K562 (cell line): ENCODE measurements around the gene CRABP2. TPM values are rescaled to one million over a fixed set of nuclear protein-coding genes. Genes with fewer than 3 reads are reported as not detected.

Experiments used
- BRD9 ChIP-seq: fragments of 450-650 bp; IDR thresholded peaks from 2 replicates; pipeline ENCODE4 v1.6.1; 2018; ENCODE audit warnings: low read depth; ENCODE audit not compliant: partially characterized antibody
- HDAC6 ChIP-seq: IDR thresholded peaks from 2 replicates; pipeline ENCODE4 v1.6.1; 2012; ENCODE audit warnings: low read depth, mild to moderate bottlenecking, control low read depth, inconsistent platforms, low read length, moderate library complexity
- NR3C1 ChIP-seq: sonication (generic); formaldehyde crosslinking; IDR thresholded peaks from 2 replicates; pipeline ENCODE4 v1.8.1; 2022; ENCODE audit warnings: missing genetic modification reagents
- REST ChIP-seq, 2 experiments: fragments of 450-650 bp; formaldehyde crosslinking in 1 of 2; IDR thresholded peaks; 2 replicates each; pipeline versions ENCODE4 v1.4.0 to v1.6.1; 2014 to 2020; ENCODE audit warnings: mild to moderate bottlenecking in 2 of 2, borderline replicate concordance in 1 of 2, low read depth in 1 of 2
- SPI1 ChIP-seq: IDR thresholded peaks from 2 replicates; pipeline ENCODE4 v1.6.1; 2011; ENCODE audit warnings: low read depth, low read length, control low read depth, borderline replicate concordance
- ZFP36 ChIP-seq: fragments of 150-350 bp; IDR thresholded peaks from 2 replicates; pipeline ENCODE4 v1.6.1; 2018; ENCODE audit warnings: low read length, low read depth; ENCODE audit not compliant: partially characterized antibody
- polyA plus RNA-seq, 8 experiments: library from polyadenylated mRNA; depleted of rRNA in 4 of 8; stranded (reverse) in 5 of 8; unstranded in 3 of 8; fragments of >200 nt; fragmentation: Nextera tagmentation in 2 of 8; fragmentation: Illumina TruSeq in 1 of 8; extraction: Ambion mirVana in 2 of 8; extraction: Trizol in 1 of 8; gene quantifications; 2 replicates each; pipeline versions ENCODE4 v1.2.1 to v1.2.3, GENCODE V29; 2011 to 2014; ENCODE audit warnings: inconsistent platforms in 1 of 8, missing spikeins in 1 of 8
- total RNA-seq, 7 experiments: library from RNA; depleted of rRNA in 6 of 7; stranded (reverse); fragments of >200 nt in 6 of 7; fragmentation: Illumina TruSeq in 2 of 7; extraction: Trizol in 2 of 7; gene quantifications; 2 replicates each; pipeline versions ENCODE4 v1.2.1 to v1.2.3, GENCODE V29; 2011 to 2021; ENCODE audit warnings: low replicate concordance in 1 of 7
- TF ChIP-seq, protein P1 (sequence below): fragments of 450-650 bp; formaldehyde crosslinking; IDR thresholded peaks from 2 replicates; pipeline ENCODE4 v1.4.0; 2022; ENCODE audit warnings: missing genetic modification characterization

The CRABP2 gene
- total and polyA plus RNA-seq, 9 of the 15 experiments (the other 6 are each of a cell fraction or from before 2014, with no cell fraction given): 0.30 to 2.5 (median 0.82) TPM

DNA sequence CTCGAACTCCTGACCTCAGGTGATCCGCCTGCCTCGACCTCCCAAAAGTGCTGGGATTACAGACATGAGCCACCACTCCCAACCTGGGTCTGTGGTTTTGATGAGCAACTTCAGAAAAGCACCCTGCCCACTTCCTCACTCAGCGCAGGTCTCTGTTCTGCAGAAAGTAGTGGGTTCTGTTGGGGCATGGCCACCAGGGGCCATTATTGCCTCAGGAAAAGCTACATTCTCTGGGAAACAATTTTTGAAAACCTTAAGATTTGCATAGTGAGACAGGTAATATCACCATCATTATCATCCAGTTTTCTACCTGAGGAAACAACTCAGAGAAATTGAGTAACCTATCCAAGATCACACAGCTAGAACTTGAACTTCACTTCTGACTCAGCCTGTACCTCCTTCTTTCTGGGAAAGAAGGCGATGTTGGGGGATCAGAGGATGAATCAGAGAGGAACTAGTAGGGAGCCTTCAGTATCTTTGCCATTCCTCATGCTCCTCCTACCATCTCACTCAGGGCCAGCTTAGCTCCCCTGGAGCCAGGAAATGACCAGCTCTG lies 21.1 kb downstream of the CRABP2 start (continued):
- TF ChIP-seq, protein P1, sequence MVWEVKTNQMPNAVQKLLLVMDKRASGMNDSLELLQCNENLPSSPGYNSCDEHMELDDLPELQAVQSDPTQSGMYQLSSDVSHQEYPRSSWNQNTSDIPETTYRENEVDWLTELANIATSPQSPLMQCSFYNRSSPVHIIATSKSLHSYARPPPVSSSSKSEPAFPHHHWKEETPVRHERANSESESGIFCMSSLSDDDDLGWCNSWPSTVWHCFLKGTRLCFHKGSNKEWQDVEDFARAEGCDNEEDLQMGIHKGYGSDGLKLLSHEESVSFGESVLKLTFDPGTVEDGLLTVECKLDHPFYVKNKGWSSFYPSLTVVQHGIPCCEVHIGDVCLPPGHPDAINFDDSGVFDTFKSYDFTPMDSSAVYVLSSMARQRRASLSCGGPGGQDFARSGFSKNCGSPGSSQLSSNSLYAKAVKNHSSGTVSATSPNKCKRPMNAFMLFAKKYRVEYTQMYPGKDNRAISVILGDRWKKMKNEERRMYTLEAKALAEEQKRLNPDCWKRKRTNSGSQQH: no peak
- TF ChIP-seq HDAC6 (no peak), SPI1 (peak; percentile 66; the same call in 1 of the 2 replicates), NR3C1 (CRISPR knock-in tag) (no peak), BRD9 (peak; percentile 65), REST (IDR thresholded peaks at IDR 0.05; ENCODE audit: borderline replicate concordance) (peak; percentile 21; the same call in 1 of the 2 replicates), REST (CRISPR knock-in tag; IDR thresholded peaks at IDR 0.05; ENCODE audit: low read depth) (no peak), ZFP36 (peak; percentile 30)
